ENCODE data around the gene ZNF586.
A peak's percentile ranks its signal among the peaks of the same experiment; 100 is the strongest.

ZNF586 gene

DNA sequence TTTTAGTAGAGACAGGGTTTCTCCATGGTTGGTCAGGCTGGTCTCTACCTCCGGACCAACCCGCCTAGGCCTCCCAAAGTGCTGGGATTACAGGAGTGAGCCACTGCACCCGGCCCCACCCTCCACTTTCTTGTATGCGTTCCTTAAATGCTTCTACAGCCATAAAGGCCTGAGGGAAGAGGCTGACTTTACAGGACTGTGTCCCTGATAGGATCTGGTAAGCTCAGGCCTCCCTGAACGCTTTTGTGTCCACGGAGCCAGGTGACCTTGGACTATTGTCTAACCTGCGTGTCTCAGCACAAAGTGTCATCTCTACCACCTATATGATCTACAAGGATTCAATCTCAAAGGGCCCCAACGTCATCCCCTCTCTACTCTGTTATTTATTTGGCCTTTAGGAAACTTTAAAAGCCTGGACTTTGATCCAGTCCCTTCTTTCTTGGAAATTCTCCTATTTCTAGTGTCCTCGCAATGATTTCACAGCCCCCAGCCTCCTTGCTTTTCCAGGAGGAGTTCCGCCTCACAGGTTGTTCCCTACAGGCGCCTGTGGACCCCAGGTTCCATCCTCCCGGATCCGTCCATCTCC is 44.5 kb downstream of the ZNF586 start:
- no peak for TF ChIP-seq CTCF (IDR thresholded peaks at IDR 0.05; ENCODE audit: borderline replicate concordance, insufficient read depth, low read depth, low read length)
- H3K4me3 ChIP-seq (ENCODE audit: low read depth, low read length): peak overlapping the region; percentile 62

DNA sequence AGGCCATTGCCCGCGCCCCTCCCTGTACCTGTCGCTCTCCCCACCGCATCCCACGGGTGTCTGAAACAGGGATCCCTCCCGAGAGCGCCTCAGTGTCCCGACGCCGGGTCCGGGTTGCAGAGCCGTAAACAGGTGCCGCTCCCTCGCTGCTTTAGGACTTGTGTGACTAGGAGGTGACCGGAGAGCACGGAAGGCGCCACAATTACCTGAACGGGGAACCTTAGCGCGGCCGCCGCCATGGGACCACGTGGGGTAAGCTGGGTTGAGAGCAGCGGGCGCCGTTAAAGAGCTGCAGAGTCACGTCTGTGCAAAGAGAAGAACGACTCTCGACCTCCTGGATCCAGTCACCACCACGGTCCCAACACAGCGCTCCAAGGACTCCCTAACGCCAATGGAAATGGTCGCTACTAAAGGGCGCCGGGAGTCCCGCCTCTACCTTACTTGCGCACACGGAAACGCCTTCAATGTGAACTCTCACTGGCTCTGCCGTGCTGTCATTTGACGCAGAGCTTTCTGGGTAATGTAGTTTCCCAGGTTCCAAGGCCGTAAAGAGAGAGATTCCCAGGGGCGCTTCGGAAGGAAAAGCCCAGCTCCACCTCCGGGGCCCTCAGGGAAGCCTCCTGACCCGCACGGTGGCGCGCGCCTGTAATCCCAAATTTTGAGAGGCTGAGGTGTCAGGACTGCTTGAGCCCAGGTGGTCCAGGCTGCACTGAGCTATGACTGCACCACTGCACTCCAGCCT is 45.2 kb downstream of the ZNF586 start, which contains the start of gene ZNF552:
TSS of gene ZNF552 (minus strand) at position 409 of the 742 bp plus-strand sequence. CDS start at position 239, 170 bp downstream.
- no peak for TF ChIP-seq CTCF (IDR thresholded peaks at IDR 0.05; ENCODE audit: borderline replicate concordance, insufficient read depth, low read depth, low read length)
- H3K4me3 ChIP-seq (ENCODE audit: low read depth, low read length): peak within 1 kb of the TSS; percentile 62

GRCh38 chr19:57815247-57816075 is 46.0 kb downstream of the ZNF586 start:
- TF ChIP-seq CTCF (IDR thresholded peaks at IDR 0.05; ENCODE audit: borderline replicate concordance, insufficient read depth, low read depth, low read length): no peak
- H3K4me3 ChIP-seq (ENCODE audit: low read depth, low read length): peak overlapping the region; percentile 24

DNA sequence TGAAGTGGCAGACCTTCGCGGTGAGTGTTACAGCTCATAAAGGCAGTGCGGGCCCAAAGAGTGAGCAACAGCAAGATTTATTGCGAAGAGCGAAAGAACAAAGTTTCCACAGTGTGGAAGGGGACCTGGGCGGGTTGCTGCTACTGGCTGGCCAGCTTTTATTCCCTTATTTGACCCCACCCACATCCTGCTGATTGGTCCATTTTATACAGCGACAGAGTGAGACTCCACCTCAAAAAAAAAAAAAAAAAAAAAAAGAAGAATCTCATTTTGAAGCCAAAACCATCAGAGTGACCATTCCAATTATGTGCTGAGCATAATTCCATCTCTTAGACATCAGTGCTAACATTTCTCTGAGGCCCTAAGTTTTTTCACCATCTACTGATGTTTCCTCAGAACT is 47.2 kb downstream of the ZNF586 start:
- TF ChIP-seq CTCF (IDR thresholded peaks at IDR 0.05; ENCODE audit: borderline replicate concordance, insufficient read depth, low read depth, low read length): no peak
- no peak overlapping the region for H3K4me3 ChIP-seq (ENCODE audit: low read depth, low read length)

- no peak overlapping the region for H3K4me3 ChIP-seq (ENCODE audit: low read depth, low read length)
- no peak for TF ChIP-seq CTCF (IDR thresholded peaks at IDR 0.05; ENCODE audit: borderline replicate concordance, insufficient read depth, low read depth, low read length)
Observed at GRCh38 chr19:57817976-57818375, 48.5 kb downstream of the ZNF586 start.

GRCh38 chr19:57818378-57818777 is 48.9 kb downstream of the ZNF586 start:
- no peak for TF ChIP-seq CTCF (IDR thresholded peaks at IDR 0.05; ENCODE audit: borderline replicate concordance, insufficient read depth, low read depth, low read length)
- no peak overlapping the region for H3K4me3 ChIP-seq (ENCODE audit: low read depth, low read length)

All from GM12875 (cell line).